Erythroblast (primary cell): ENCODE data around the gene RIIAD1.

Experiments used
- GATA1 ChIP-seq: IDR thresholded peaks from 2 replicates; pipeline ENCODE4 v1.6.1; 2011; ENCODE audit warnings: low read depth, mild to moderate bottlenecking, control low read depth, low read length, moderate library complexity
- POLR2A ChIP-seq: IDR thresholded peaks from 2 replicates; pipeline ENCODE4 v1.6.1; 2011; ENCODE audit warnings: mild to moderate bottlenecking, low read length

- no peak for TF ChIP-seq POLR2A
- TF ChIP-seq GATA1, result no peak
Observed at GRCh38 chr1:151684128-151684527, 37.2 kb upstream of the RIIAD1 start.
